Measurements from ENCODE around the gene CELF4.

CELF4 gene

DNA sequence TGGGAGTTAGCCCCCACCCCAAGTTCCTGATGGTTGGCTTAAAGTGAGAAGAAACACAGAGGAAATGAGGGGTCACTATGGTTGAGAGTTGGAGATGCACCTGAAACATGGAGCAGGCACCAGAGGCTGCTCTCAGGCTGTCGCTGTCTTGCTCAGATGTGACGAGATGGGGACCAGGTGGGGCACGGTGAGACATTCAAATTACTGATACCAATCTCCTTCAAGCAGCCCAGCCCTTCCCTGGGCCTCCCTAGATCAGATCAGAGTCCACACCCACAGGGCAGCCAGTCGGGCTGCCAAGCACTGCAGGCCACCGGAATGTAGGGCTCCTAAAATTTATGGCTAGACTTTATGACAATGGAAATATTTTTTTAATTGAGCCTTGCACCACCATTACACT, 176.6 kb downstream of the CELF4 start:
- no peaks in the 10 kb centered on the region for H3K4me1 Mint-ChIP-seq
- no peak overlapping the region for H3K27ac Mint-ChIP-seq
- peaks cover 18% of the 10 kb centered on the region for H3K27me3 Mint-ChIP-seq
- ATAC-seq (no peak), DNase-seq (no peak)
- H3K36me3 Mint-ChIP-seq (ENCODE audit: low read depth), result no peaks in the 10 kb centered on the region
- H3K4me3 Mint-ChIP-seq, result no peak overlapping the region
- no peaks in the 10 kb centered on the region for H3K9me3 Mint-ChIP-seq

DNA sequence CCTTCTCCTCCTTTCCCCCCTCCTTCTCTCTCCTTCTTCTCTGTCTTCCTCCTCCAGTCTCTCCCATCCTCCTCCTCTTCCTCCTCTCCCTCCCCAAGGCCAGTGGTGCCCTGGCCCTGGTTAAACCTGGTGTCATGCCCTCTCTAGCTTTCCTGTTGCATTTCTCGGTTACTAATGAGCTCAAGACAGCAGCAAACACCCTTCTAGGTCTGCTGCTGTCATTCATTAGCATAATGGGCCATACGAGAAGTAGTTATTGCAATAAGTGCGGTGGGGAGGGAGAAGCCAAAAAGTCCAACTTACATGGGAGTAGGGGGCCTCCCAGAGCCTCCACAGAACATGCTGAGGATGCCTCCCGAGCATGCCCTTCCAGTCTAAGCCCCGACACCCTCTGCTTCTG, 177.2 kb downstream of the CELF4 start:
- H3K4me1 Mint-ChIP-seq, result no peaks in the 10 kb centered on the region
- no peak overlapping the region for H3K27ac Mint-ChIP-seq
- ATAC-seq (no peak), DNase-seq (no peak)
- H3K9me3 Mint-ChIP-seq, result no peaks in the 10 kb centered on the region
- H3K27me3 Mint-ChIP-seq, result peaks cover 15% of the 10 kb centered on the region
- no peak overlapping the region for H3K4me3 Mint-ChIP-seq
- H3K36me3 Mint-ChIP-seq (ENCODE audit: low read depth), result no peaks in the 10 kb centered on the region

DNA sequence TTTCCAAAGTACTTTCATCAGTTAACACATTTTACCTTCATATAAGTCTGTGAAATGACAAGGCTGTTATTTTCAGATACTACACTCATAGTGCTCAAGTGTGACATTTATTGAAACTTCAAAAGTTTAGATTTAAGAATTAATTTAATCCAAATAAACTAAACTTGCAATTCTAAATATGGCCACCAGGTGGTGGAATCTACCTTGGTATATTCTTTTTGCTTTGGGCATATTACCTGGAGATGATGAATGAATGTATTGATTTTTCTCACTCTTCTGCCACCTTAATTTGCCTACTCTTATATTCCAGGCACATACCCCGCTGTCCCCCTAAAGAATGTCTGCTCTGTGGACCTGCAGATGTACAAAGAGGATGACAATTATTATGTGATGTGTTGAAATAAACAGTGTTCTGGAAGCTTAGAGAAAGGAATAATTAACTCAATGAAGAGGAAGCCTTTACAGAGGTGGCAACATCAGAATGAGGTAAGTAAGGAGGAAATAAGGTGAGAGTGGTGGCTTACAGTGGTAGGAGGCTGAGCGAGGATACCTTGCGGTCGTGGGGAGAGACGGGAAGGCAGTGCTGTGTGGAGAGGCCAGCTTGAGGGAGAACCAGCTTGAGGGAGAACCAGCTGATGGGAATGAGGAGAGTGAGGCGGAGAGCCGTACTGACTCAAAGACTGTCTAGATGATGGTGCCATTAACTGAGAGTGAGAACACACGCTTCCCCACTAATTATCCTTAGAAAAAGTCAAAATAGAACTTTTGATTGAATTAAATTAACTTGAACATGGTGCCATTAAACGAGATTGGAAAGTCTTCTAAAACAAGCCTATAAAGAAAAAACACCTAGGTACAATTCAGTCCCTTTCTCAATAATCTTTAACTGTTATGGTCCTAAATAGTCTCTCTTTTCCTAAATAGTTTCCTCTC, 179.5 kb downstream of the CELF4 start:
- Mint-ChIP-seq H3K27ac (no peak overlapping the region), H3K4me1 (no peaks in the 10 kb centered on the region), H3K4me3 (no peak overlapping the region)

DNA sequence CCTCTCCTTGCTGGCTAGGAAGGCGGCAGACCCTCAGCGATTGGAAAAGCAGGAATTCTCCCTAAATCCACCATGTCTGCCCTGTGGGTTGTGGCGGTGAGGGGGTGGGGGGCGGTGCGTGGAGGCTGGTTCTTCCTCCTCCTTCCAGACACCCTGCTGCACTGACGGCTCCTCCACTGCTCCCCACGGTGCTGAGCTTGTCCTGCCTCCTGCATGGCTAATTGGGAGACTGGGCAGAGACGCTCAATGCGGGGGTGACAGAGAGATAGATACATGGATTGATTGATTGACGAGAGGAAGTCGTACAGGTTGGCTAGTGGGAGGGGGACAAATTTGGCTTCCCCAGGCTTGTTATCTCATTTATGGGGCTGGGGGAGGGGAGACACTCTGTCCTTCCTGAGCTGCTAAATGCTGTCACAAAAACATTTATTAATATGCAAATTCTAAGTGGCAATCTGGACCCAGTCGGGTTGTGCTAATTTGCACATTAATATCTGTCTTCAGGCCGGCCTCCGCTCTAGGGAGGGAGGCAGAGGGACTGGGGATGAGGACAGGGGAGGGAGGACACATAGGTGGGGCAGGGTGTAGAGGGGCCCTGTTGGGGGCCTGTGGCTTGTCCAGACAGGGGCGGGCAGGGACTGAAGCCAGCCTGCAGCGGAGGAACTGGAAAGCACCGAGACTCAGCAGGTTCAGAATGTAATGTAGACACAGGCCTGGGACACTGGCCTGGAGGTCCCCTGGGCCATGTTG, 181.6 kb downstream of the CELF4 start:
- H3K4me1 Mint-ChIP-seq, result no peaks in the 10 kb centered on the region
- H3K9me3 Mint-ChIP-seq, result peaks cover 5% of the 10 kb centered on the region
- H3K4me3 Mint-ChIP-seq, result no peak overlapping the region
- no peak overlapping the region for H3K27ac Mint-ChIP-seq
- DNase-seq (no peak), ATAC-seq (no peak)
- no peaks in the 10 kb centered on the region for H3K36me3 Mint-ChIP-seq (ENCODE audit: low read depth)
- H3K27me3 Mint-ChIP-seq, result peaks cover 6% of the 10 kb centered on the region

More for the DNA sequence above, 179.5 kb downstream of the CELF4 start:
- DNase-seq (no peak), ATAC-seq (no peak)
- Mint-ChIP-seq H3K9me3 (no peaks in the 10 kb centered on the region), H3K36me3 (ENCODE audit: low read depth) (no peaks in the 10 kb centered on the region), H3K27me3 (peaks cover 2% of the 10 kb centered on the region)

DNA sequence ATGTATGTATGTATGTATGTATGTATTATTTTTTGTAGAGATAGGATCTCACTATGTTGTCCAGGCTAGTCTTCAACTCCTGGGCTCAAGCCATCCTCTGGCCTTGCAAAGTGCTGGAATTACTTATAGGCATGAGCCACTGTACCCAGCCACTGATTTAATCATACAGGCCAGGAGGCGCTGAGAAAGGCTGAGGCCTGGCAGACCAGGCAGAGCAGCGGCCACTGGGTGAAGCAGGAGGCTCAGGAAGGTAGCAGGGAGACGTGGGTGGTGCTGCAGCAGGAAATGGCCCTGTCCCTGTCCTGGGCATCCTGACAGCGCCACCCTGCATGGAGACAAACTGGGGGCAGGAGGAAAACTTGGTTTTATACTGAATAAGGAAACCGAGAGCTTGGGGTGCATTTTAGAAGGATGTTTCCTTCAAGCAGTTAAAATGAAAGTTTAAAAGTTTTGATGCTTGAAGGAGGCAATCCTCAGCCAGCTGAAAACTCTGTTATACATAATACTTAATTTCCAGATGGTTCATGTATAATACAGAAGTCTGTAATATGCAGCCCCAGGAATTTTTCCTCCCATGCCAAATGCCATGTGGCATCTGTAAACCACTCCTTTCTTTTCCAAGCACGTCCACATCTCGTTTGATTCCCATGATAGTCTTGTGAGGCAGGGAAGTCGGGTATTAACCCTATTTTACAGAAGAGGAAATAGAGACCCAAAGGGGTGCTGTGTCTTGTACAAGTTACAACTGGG, 182.4 kb downstream of the CELF4 start:
- Mint-ChIP-seq H3K4me3 (no peak overlapping the region), H3K27ac (no peak overlapping the region), H3K9me3 (peaks cover 5% of the 10 kb centered on the region), H3K27me3 (peaks cover 6% of the 10 kb centered on the region), H3K36me3 (ENCODE audit: low read depth) (no peaks in the 10 kb centered on the region), H3K4me1 (no peaks in the 10 kb centered on the region)
- ATAC-seq, result no peak
- DNase-seq, result no peak

DNA sequence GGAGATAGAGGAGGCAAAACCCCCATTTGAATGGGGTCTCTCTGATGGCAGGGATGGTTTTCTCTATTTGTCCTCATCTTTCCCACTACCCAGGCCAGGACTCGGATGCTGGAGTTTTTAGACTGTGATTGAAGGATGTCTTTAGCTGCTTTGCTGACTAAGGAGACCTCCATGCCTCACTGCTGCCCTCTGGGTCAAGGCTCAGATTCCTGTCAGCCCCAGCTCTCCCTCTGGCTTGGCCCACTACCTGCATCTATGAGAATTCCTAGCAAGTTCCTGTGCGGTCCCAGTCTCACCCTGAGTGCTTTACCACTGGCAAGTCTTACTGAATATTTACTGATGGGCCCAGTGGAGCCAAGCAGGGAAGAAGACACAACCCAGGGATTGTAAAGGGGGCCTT, 184.0 kb downstream of the CELF4 start:
- no peak for DNase-seq
- ATAC-seq, result no peak
- H3K9me3 Mint-ChIP-seq, result peaks cover 5% of the 10 kb centered on the region
- peaks cover 6% of the 10 kb centered on the region for H3K27me3 Mint-ChIP-seq
- H3K4me1 Mint-ChIP-seq, result no peaks in the 10 kb centered on the region
- H3K36me3 Mint-ChIP-seq (ENCODE audit: low read depth), result no peaks in the 10 kb centered on the region
- no peak overlapping the region for H3K27ac Mint-ChIP-seq
- no peak overlapping the region for H3K4me3 Mint-ChIP-seq

DNA sequence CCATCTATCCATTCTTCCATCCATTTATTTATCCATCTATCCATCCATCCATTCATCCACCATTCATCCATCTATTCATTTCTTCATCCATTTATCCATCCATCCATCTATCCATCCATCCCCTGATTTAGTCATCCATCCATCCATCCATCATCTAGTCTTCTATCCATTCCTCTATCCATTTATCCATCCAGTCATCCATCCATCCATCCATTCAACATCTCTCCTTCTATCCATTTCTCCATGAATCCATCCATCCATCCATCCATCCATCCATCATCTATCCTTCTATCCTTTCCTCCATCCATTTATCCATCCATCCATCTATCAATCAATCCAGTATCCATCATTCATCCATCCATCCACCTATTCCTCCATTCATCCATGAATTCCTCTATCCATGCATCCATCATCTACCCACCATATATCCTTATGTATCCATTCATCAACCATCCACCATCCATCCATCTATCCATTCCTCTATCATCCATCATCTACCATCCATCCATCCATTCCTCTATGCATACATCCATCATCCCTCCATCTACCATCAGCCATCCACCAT, 185.0 kb downstream of the CELF4 start:
- Mint-ChIP-seq H3K9me3 (peaks cover 5% of the 10 kb centered on the region), H3K4me1 (no peaks in the 10 kb centered on the region), H3K4me3 (no peak overlapping the region), H3K36me3 (ENCODE audit: low read depth) (no peaks in the 10 kb centered on the region), H3K27me3 (peaks cover 6% of the 10 kb centered on the region), H3K27ac (no peak overlapping the region)
- no peak for ATAC-seq
- DNase-seq, result no peak

DNA sequence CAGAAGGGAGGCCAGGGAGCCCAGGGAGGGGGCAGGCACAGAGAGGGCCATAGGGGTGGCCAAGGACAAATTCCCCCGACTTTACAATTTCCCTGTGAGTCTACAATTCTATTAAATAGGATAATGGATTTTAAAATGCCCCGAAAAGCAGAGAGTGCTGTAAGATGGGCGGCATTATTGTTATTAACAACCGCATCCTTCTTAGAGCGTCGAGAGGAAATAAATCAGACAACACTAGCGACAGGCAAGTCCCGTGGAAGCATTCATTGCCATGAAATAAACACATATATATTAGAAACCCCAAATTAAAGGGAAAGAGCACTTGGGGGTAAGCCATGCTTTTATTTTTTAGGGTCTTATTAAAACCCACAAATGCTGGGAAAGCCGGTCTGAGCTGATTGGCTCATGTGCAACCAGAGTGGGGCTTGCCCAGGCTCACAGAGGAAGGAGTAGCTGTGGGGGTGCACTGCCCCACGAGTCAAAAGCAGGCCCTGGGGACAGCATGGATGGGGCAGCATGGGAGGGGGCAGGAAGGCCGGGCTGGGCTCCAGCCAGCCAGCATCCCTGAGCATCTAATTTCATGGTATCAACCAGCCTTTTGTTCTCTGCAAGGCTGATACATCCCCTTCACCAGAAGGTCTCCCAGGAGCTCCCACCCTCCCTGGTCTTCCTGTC, 187.1 kb downstream of the CELF4 start:
- H3K36me3 Mint-ChIP-seq (ENCODE audit: low read depth), result no peaks in the 10 kb centered on the region
- no peaks in the 10 kb centered on the region for H3K4me1 Mint-ChIP-seq
- no peak overlapping the region for H3K27ac Mint-ChIP-seq

DNA sequence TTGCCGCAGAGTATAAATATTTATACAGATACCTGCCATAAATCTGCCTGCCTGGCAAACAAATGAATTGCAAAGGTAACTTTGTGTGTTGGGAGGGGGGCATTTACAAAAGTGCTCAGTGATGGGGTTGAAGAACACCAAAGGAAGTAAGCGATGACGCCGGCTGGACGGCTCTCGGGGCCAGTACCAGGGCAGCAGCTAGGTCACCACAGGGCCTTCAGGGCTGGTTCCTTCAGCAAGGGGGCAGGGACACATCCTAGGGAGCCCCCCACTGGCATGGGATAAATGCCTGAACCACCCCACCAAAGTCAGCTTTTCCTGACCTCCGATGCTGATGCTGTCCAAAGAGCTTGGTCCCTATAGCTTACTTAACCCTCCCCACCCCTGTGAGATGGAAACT, 190.4 kb downstream of the CELF4 start:
- ATAC-seq (no peak), DNase-seq (no peak)
- no peaks in the 10 kb centered on the region for H3K9me3 Mint-ChIP-seq
- H3K27me3 Mint-ChIP-seq, result no peaks in the 10 kb centered on the region
- no peaks in the 10 kb centered on the region for H3K36me3 Mint-ChIP-seq (ENCODE audit: low read depth)
- no peak overlapping the region for H3K27ac Mint-ChIP-seq
- no peaks in the 10 kb centered on the region for H3K4me1 Mint-ChIP-seq
- H3K4me3 Mint-ChIP-seq, result no peak overlapping the region

More for the DNA sequence above, 187.1 kb downstream of the CELF4 start:
- peaks cover 5% of the 10 kb centered on the region for H3K27me3 Mint-ChIP-seq
- peaks cover 5% of the 10 kb centered on the region for H3K9me3 Mint-ChIP-seq
- DNase-seq (no peak), ATAC-seq (no peak)
- no peak overlapping the region for H3K4me3 Mint-ChIP-seq

DNA sequence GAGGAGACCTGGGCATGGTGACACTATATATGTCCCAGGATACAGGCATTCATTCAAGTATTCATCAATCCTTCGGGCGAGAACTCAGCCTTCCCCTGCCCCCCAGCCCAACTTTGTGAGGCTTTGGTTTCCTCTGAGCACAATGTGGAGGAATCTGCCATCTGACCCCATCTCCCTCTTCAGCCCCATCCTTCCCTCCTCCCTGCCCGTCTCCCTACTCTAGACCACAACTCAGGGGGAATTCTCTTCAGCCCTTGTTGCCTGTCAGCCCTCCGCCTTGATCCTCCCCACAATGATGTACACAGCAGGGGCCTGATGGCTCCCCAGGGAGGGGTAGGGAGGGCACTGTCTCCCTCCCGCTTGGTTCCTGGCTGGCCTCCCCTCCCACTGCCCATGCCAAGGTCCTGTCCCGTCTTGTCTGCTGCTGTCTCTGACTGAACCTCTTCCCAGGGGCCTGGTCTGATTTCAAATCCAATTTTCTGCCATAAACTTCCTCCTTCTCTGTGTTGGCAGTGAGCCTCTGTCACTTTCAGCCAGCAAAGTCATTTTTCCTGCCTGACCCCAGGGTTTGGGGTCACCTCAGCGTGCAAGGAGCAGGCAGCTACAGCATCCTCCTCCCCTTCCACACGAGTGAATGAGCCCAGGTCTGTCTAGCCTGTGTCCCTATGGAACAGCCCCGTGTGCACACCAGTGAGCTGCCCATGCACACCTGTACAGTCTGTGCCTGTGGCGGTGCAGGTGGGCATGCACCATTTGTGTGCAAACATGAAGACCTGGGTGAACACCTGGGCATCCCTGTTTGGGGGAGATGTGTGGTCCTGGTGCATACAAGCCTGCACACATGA, 197.3 kb downstream of the CELF4 start:
- H3K4me3 Mint-ChIP-seq, result no peak overlapping the region
- H3K4me1 Mint-ChIP-seq, result no peaks in the 10 kb centered on the region
- H3K27me3 Mint-ChIP-seq, result peaks cover 11% of the 10 kb centered on the region
- no peaks in the 10 kb centered on the region for H3K36me3 Mint-ChIP-seq (ENCODE audit: low read depth)
- H3K27ac Mint-ChIP-seq, result no peak overlapping the region
- no peaks in the 10 kb centered on the region for H3K9me3 Mint-ChIP-seq
- ATAC-seq (no peak), DNase-seq (no peak)

DNA sequence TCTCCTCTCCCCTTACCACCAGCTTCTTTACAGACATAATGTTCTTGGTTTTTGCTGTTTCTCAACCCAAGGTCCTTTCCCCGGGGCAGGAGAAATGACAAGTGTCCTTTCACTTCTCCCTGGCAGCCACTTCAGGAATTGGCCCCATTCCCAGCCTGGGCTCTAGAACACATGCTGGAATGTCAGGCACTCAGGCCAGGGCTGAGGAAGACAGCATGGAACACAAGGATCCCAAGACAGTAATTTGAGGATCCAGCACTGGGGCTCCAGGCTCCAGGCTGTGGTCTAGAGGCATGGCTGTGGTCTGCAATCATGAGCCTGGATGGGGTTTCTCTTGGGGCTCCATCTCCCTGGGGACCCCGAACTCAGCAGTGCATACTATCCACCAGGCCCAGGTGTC, 201.4 kb downstream of the CELF4 start:
- Mint-ChIP-seq H3K4me3 (no peak overlapping the region), H3K27me3 (peaks cover 21% of the 10 kb centered on the region), H3K36me3 (ENCODE audit: low read depth) (no peaks in the 10 kb centered on the region), H3K27ac (no peak overlapping the region), H3K4me1 (no peaks in the 10 kb centered on the region), H3K9me3 (no peaks in the 10 kb centered on the region)
- no peak for DNase-seq
- ATAC-seq, result no peak

DNA sequence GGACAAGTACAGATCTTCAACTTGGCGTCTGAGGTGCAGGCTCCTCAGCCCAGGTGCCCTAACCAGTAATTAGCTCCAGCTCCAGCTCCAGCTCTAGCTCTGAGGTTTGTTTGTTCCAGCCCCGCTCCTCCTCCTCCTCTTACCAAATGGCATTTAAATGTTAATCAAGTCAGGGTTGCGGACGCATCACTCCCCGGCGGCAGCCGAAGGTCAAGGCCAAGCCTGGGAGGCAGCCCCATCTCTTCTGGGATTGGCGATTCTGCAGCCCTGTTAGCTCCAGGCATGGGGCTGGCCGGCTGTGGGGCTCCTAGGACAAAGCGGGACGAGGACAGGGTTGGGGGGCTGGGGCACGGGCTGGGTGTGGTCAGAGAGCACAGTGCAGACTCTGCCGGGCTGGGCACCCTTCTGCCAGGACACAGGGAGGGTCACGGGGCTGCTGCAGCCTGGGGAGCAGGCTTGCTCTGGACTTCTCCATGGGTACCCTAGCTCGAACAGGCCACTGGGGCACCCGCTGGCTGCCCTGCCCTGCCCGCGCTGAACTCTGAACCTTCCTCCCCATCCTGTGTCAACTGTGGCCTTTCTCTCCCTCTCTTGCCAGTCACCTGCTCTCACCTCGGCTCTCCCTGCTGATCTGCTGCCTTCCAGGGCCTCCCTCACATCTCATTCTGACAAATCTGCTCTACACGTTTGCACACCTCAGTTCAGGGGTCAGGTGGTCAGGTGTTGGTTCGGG, 203.3 kb downstream of the CELF4 start:
- ATAC-seq (no peak), DNase-seq (no peak)
- Mint-ChIP-seq H3K36me3 (ENCODE audit: low read depth) (no peaks in the 10 kb centered on the region), H3K27me3 (peaks cover 21% of the 10 kb centered on the region), H3K9me3 (no peaks in the 10 kb centered on the region), H3K4me3 (no peak overlapping the region), H3K27ac (no peak overlapping the region), H3K4me1 (no peaks in the 10 kb centered on the region)

Measured in activated naive CD8-positive, alpha-beta T cell treated with anti-CD3 and anti-CD28 coated beads, Interleukin-2, amount 50 U/mL, for 24 hours (primary cell).